KOPT-K1 (cell line): ENCODE measurements around the gene C6orf62.
"Not testable (repeated sequence)": the region's sequence is repeated elsewhere in the genome, so short reads cannot be mapped to it uniquely, and the experiment has no call there.

Source experiments
- H3K27ac ChIP-seq: fragments of 200-600 bp; sonication (generic); 2 replicates; pipeline ENCODE4 v1.5.1; 2016; ENCODE audit warnings: antibody characterized with exemption, mild to moderate bottlenecking, low read depth, low read length; ENCODE audit not compliant: poor library complexity, severe bottlenecking
- H3K36me3 ChIP-seq: fragments of 200-600 bp; sonication (generic); 2 replicates; pipeline ENCODE4 v1.5.1; 2017; ENCODE audit warnings: antibody characterized with exemption, mild to moderate bottlenecking, low read length, moderate library complexity; ENCODE audit not compliant: insufficient read depth
- H3K9me3 ChIP-seq: fragments of 200-600 bp; sonication (generic); 2 replicates; pipeline ENCODE4 v1.5.1; 2017; ENCODE audit warnings: antibody characterized with exemption, low read length, mild to moderate bottlenecking; ENCODE audit not compliant: insufficient read depth, poor library complexity, severe bottlenecking

The C6orf62 gene

GRCh38 chr6:24670492-24670891 lies 48.5 kb downstream of the C6orf62 start:
- H3K9me3 ChIP-seq = peaks cover 44% of the 10 kb centered on the region
- H3K36me3 ChIP-seq, H3K27ac ChIP-seq: not testable (repeated sequence)

GRCh38 chr6:24668997-24669361 lies 50.0 kb downstream of the C6orf62 start:
- peaks cover 38% of the 10 kb centered on the region for H3K9me3 ChIP-seq
- H3K36me3 ChIP-seq = peaks cover 12% of the 10 kb centered on the region
- H3K27ac ChIP-seq = no peak overlapping the region

GRCh38 chr6:24668066-24668996 lies 50.6 kb downstream of the C6orf62 start:
- peaks cover 32% of the 10 kb centered on the region for H3K9me3 ChIP-seq
- H3K36me3 ChIP-seq = peaks cover 18% of the 10 kb centered on the region
- H3K27ac ChIP-seq = not testable (repeated sequence)

- Histone ChIP-seq H3K27ac (peak overlapping the region; percentile 89), H3K9me3 (peaks cover 23% of the 10 kb centered on the region), H3K36me3 (peaks cover 28% of the 10 kb centered on the region)
These were observed 51.6 kb downstream of the C6orf62 start for GRCh38 chr6:24667378-24667803.

GRCh38 chr6:24666641-24667377 lies 52.1 kb downstream of the C6orf62 start, which contains the start of the genes ACOT13 and TDP2:
Gene ACOT13, plus strand, starts transcription at chr6:24667077. Its CDS starts 187 bp downstream, at chr6:24667264.
Gene TDP2, minus strand, starts transcription at chr6:24666899. Its CDS starts 37 bp downstream, at chr6:24666862.
- H3K36me3 ChIP-seq = peaks cover 34% of the 10 kb centered on the region
- peaks cover 21% of the 10 kb centered on the region for H3K9me3 ChIP-seq
- peak within 1 kb of the TSS; percentile 89 for H3K27ac ChIP-seq

GRCh38 chr6:24666097-24666640 lies 52.8 kb downstream of the C6orf62 start:
- H3K9me3 ChIP-seq = peaks cover 17% of the 10 kb centered on the region
- H3K27ac ChIP-seq = peak overlapping the region; percentile 89
- H3K36me3 ChIP-seq = peaks cover 37% of the 10 kb centered on the region

- Histone ChIP-seq H3K9me3 (peaks cover under 1% of the 10 kb centered on the region), H3K36me3 (peaks cover 50% of the 10 kb centered on the region), H3K27ac (no peak overlapping the region)
These were observed 54.6 kb downstream of the C6orf62 start for GRCh38 chr6:24664046-24664987.

GRCh38 chr6:24663189-24663588 lies 55.8 kb downstream of the C6orf62 start:
- Histone ChIP-seq H3K27ac (no peak overlapping the region), H3K9me3 (no peaks in the 10 kb centered on the region)

GRCh38 chr6:24662236-24662635 lies 56.7 kb downstream of the C6orf62 start:
- Histone ChIP-seq H3K36me3 (peaks cover 68% of the 10 kb centered on the region), H3K27ac (no peak overlapping the region), H3K9me3 (no peaks in the 10 kb centered on the region)

More at GRCh38 chr6:24663189-24663588, 55.8 kb downstream of the C6orf62 start:
- peaks cover 61% of the 10 kb centered on the region for H3K36me3 ChIP-seq

- H3K27ac ChIP-seq, H3K9me3 ChIP-seq: not testable (repeated sequence)
- peaks cover 72% of the 10 kb centered on the region for H3K36me3 ChIP-seq
These were observed 57.2 kb downstream of the C6orf62 start for GRCh38 chr6:24661759-24662158.

GRCh38 chr6:24660105-24660504 lies 58.8 kb downstream of the C6orf62 start:
- Histone ChIP-seq H3K27ac (no peak overlapping the region), H3K36me3 (peaks cover 87% of the 10 kb centered on the region), H3K9me3 (no peaks in the 10 kb centered on the region)

- H3K9me3 ChIP-seq = no peaks in the 10 kb centered on the region
- no peak overlapping the region for H3K27ac ChIP-seq
- peaks cover 87% of the 10 kb centered on the region for H3K36me3 ChIP-seq
These were observed 59.4 kb downstream of the C6orf62 start for GRCh38 chr6:24659561-24659960.

- peaks cover 87% of the 10 kb centered on the region for H3K36me3 ChIP-seq
- H3K27ac ChIP-seq = no peak overlapping the region
- H3K9me3 ChIP-seq = no peaks in the 10 kb centered on the region
These were observed 60.1 kb downstream of the C6orf62 start for GRCh38 chr6:24658573-24659560.
